Activated B cell treated with CpG ODN at 0.5 μM for 24 hours (primary cell): ENCODE measurements around the gene FLNC. TPM values are rescaled to one million over a fixed set of nuclear protein-coding genes. Genes with fewer than 3 reads are reported as not detected.

Source experiments
- ATAC-seq: fragments of 200-7000 bp; cut with Tn5 transposase; one replicate; pipeline ENCODE4 v1.10.0; 2021; ENCODE audit warnings: low read depth, mild to moderate bottlenecking, moderate library complexity
- CTCF ChIA-PET: fragments of 350-600 bp; sonication (Branson Sonifier 250); formaldehyde crosslinking; loops from one replicate; lab custom pipeline; 2021; ENCODE audit warnings: antibody characterized with exemption; lab: Charles Lee
- POLR2A ChIA-PET: fragments of 350-600 bp; sonication (Branson Sonifier 250); formaldehyde crosslinking; loops from one replicate; lab custom pipeline; 2021; ENCODE audit warnings: antibody characterized with exemption; lab: Charles Lee
- DNase-seq: peaks from one replicate; pipeline ENCODE4 v3.0.0; 2022
- H3K27ac Mint-ChIP-seq: one replicate; pipeline ENCODE4 v1.8.0; 2020; ENCODE audit warnings: mixed read lengths
- H3K27me3 Mint-ChIP-seq: one replicate; pipeline ENCODE4 v1.8.0; 2021; ENCODE audit warnings: mixed read lengths
- H3K36me3 Mint-ChIP-seq: one replicate; pipeline ENCODE4 v1.8.0; 2021; ENCODE audit warnings: low read depth, mixed read lengths
- H3K4me1 Mint-ChIP-seq: one replicate; pipeline ENCODE4 v1.8.0; 2021; ENCODE audit warnings: mixed read lengths
- H3K4me3 Mint-ChIP-seq: one replicate; pipeline ENCODE4 v1.8.0; 2020; ENCODE audit warnings: mild to moderate bottlenecking, mixed read lengths
- H3K9me3 Mint-ChIP-seq: one replicate; pipeline ENCODE4 v1.8.0; 2020; ENCODE audit warnings: mixed read lengths
- CTCF ChIP-seq: fragments of 200-600 bp; IDR thresholded peaks from one replicate; pipeline ENCODE4 v1.8.0; 2022; ENCODE audit warnings: antibody characterized with exemption, mild to moderate bottlenecking
- intact Hi-C: fragments of 100-400 bp; cut with micrococcal nuclease; formaldehyde crosslinking; loops from one replicate; pipeline ENCODE4 v1.15.1; 2024
- total RNA-seq: library from RNA; stranded (reverse); gene quantifications from 2 replicates; pipeline ENCODE4 v1.2.3, GENCODE V29; 2022

The FLNC gene
- total RNA-seq, 1 donor from 2014 or later: not detected

- intact Hi-C loops: no loop called here
- DNase-seq (no peak), ATAC-seq (no peak)
- CTCF ChIA-PET: no interaction called here
- Mint-ChIP-seq H3K4me1 (no peaks in the 10 kb centered on the region), H3K36me3 (no peaks in the 10 kb centered on the region), H3K9me3 (no peaks in the 10 kb centered on the region), H3K27ac (no peak overlapping the region), H3K4me3 (no peak overlapping the region), H3K27me3 (peaks cover 7% of the 10 kb centered on the region)
- no peak for TF ChIP-seq CTCF
- POLR2A ChIA-PET: no interaction called here
Measured at GRCh38 chr7:128849156-128849515, 18.9 kb downstream of the FLNC start.

GRCh38 chr7:128849804-128850490, 19.7 kb downstream of the FLNC start:
- Mint-ChIP-seq H3K4me3 (no peak overlapping the region), H3K36me3 (no peaks in the 10 kb centered on the region), H3K9me3 (no peaks in the 10 kb centered on the region), H3K27ac (no peak overlapping the region), H3K27me3 (peaks cover 7% of the 10 kb centered on the region), H3K4me1 (no peaks in the 10 kb centered on the region)
- POLR2A ChIA-PET: no interaction called here
- TF ChIP-seq CTCF: no peak
- ATAC-seq (no peak), DNase-seq (no peak)
- intact Hi-C loops: no loop called here
- CTCF ChIA-PET: no interaction called here

- Mint-ChIP-seq H3K27ac (no peak overlapping the region), H3K36me3 (no peaks in the 10 kb centered on the region), H3K4me1 (no peaks in the 10 kb centered on the region), H3K9me3 (no peaks in the 10 kb centered on the region), H3K27me3 (peaks cover 10% of the 10 kb centered on the region), H3K4me3 (no peak overlapping the region)
- intact Hi-C loops: no loop called here
- ATAC-seq (no peak), DNase-seq (no peak)
- POLR2A ChIA-PET: no interaction called here
- no peak for TF ChIP-seq CTCF
- CTCF ChIA-PET: no interaction called here
Measured at GRCh38 chr7:128852537-128853254, 22.5 kb downstream of the FLNC start.

GRCh38 chr7:128853799-128854198, 23.6 kb downstream of the FLNC start:
- H3K27me3 Mint-ChIP-seq: peaks cover 10% of the 10 kb centered on the region
- H3K4me3 Mint-ChIP-seq: no peak overlapping the region
- ATAC-seq: no peak
- no peak for TF ChIP-seq CTCF
- intact Hi-C loops: no loop called here
- CTCF ChIA-PET: no interaction called here
- no peaks in the 10 kb centered on the region for H3K9me3 Mint-ChIP-seq
- H3K4me1 Mint-ChIP-seq: no peaks in the 10 kb centered on the region
- no peak overlapping the region for H3K27ac Mint-ChIP-seq
- POLR2A ChIA-PET: no interaction called here
- no peaks in the 10 kb centered on the region for H3K36me3 Mint-ChIP-seq
- DNase-seq: no peak

- peaks cover 10% of the 10 kb centered on the region for H3K27me3 Mint-ChIP-seq
- intact Hi-C loops: no loop called here
- H3K36me3 Mint-ChIP-seq: no peaks in the 10 kb centered on the region
- H3K4me1 Mint-ChIP-seq: no peaks in the 10 kb centered on the region
- DNase-seq: no peak
- H3K9me3 Mint-ChIP-seq: no peaks in the 10 kb centered on the region
- H3K4me3 Mint-ChIP-seq: no peak overlapping the region
- POLR2A ChIA-PET: no interaction called here
- TF ChIP-seq CTCF: no peak
- no peak overlapping the region for H3K27ac Mint-ChIP-seq
- CTCF ChIA-PET: no interaction called here
- ATAC-seq: no peak
Measured at GRCh38 chr7:128854396-128854795, 24.2 kb downstream of the FLNC start.
